GM12872 (cell line): ENCODE measurements around the gene TFDP2.

Experiments used
- CTCF ChIP-seq: IDR thresholded peaks from 3 replicates; pipeline ENCODE4 v1.5.1; 2011; ENCODE audit warnings: low read depth, mild to moderate bottlenecking, low read length, moderate library complexity; ENCODE audit not compliant: insufficient read depth

Gene TFDP2

GRCh38 chr3:142148792-142149672 lies at the start of gene TFDP2:
TSS of gene TFDP2 (minus strand) at chr3:142149544. CDS start at chr3:142101749, 47,795 bp downstream.
- TF ChIP-seq CTCF, result no peak

- no peak for TF ChIP-seq CTCF
Observed at GRCh38 chr3:142188846-142189245, 39.5 kb upstream of the TFDP2 start.

GRCh38 chr3:142180761-142181362 lies 31.5 kb upstream of the TFDP2 start:
- TF ChIP-seq CTCF, result peak; percentile 72

- no peak for TF ChIP-seq CTCF
Observed at GRCh38 chr3:142175478-142175877, 26.1 kb upstream of the TFDP2 start.

GRCh38 chr3:142174559-142174958 lies 25.2 kb upstream of the TFDP2 start:
- no peak for TF ChIP-seq CTCF

GRCh38 chr3:142168514-142168913 lies 19.2 kb upstream of the TFDP2 start:
- no peak for TF ChIP-seq CTCF

GRCh38 chr3:142165194-142165593 lies 15.8 kb upstream of the TFDP2 start:
- TF ChIP-seq CTCF, result no peak
